ENCODE measurements around the gene CNTROB.

DNA sequence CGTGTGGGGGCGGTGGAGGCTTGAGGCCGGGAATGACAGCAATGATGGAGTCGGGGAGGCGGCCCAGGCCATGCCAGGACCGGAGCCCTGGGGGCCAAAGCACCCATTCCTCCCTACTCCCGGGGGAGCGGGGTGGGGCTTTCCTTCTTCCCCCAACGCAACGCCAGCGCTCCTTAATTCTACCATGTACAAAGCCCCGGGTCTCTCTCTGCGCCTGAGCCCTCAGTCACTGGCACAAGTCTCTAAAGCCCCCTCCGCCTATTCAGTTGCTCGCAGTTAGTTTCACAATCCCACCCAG lies 15.7 kb upstream of the CNTROB start:
- TF ChIP-seq, protein P1, sequence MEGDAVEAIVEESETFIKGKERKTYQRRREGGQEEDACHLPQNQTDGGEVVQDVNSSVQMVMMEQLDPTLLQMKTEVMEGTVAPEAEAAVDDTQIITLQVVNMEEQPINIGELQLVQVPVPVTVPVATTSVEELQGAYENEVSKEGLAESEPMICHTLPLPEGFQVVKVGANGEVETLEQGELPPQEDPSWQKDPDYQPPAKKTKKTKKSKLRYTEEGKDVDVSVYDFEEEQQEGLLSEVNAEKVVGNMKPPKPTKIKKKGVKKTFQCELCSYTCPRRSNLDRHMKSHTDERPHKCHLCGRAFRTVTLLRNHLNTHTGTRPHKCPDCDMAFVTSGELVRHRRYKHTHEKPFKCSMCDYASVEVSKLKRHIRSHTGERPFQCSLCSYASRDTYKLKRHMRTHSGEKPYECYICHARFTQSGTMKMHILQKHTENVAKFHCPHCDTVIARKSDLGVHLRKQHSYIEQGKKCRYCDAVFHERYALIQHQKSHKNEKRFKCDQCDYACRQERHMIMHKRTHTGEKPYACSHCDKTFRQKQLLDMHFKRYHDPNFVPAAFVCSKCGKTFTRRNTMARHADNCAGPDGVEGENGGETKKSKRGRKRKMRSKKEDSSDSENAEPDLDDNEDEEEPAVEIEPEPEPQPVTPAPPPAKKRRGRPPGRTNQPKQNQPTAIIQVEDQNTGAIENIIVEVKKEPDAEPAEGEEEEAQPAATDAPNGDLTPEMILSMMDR (conservative IDR thresholded peaks at IDR 0.05; ENCODE audit: low read depth, low read length): no peak
- TF ChIP-seq POLR2A (IDR thresholded peaks at IDR 0.05; ENCODE audit: low read depth, low read length): no peak
- TF ChIP-seq RFX5 (IDR thresholded peaks at IDR 0.05; ENCODE audit: low read depth, low read length): no peak
- no peak for TF ChIP-seq RAD21 (IDR thresholded peaks at IDR 0.05; ENCODE audit: low read length)
- TF ChIP-seq RCOR1 (IDR thresholded peaks at IDR 0.05; ENCODE audit: insufficient replicate concordance, low read length): no peak
- TF ChIP-seq, protein P2, sequence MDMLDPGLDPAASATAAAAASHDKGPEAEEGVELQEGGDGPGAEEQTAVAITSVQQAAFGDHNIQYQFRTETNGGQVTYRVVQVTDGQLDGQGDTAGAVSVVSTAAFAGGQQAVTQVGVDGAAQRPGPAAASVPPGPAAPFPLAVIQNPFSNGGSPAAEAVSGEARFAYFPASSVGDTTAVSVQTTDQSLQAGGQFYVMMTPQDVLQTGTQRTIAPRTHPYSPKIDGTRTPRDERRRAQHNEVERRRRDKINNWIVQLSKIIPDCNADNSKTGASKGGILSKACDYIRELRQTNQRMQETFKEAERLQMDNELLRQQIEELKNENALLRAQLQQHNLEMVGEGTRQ (IDR thresholded peaks at IDR 0.05; ENCODE audit: low read depth, low read length): no peak
- no peak; the same call in 1 of the 2 replicates for TF ChIP-seq BHLHE40 (IDR thresholded peaks at IDR 0.05; ENCODE audit: low read depth, low read length)
